ENCODE results near the gene AQP6.

AQP6 gene

DNA sequence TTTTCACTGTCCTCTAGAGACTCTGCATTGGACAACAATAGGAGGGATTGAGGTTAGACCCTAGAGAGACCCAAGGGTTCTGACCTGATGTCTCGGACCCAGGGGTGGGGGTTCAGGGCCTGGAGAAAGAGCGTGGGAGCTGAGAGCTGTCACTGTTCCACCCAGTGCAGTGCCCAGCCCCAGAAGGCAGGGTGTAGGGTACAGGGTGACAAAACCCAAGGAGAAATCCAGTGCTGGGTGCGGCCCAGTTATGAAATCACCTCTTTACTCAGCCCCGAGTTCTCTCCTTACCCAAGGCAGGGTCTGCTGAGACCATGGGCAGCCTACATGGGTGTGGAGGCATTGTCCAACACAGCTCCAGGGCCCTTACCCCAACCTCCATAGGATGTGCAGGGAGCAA lies 19.6 kb upstream of the AQP6 start:
- Histone ChIP-seq H3K36me3 (no peaks in the 10 kb centered on the region), H3K27ac (no peak overlapping the region), H3K27me3 (ENCODE audit: insufficient read depth, low read depth, severe bottlenecking) (no peaks in the 10 kb centered on the region), H3K9me3 (ENCODE audit: severe bottlenecking) (no peaks in the 10 kb centered on the region), H3K4me3 (ENCODE audit: low read depth, low read length) (no peak overlapping the region)
- DNase-seq: no peak
- TF ChIP-seq, protein P1, sequence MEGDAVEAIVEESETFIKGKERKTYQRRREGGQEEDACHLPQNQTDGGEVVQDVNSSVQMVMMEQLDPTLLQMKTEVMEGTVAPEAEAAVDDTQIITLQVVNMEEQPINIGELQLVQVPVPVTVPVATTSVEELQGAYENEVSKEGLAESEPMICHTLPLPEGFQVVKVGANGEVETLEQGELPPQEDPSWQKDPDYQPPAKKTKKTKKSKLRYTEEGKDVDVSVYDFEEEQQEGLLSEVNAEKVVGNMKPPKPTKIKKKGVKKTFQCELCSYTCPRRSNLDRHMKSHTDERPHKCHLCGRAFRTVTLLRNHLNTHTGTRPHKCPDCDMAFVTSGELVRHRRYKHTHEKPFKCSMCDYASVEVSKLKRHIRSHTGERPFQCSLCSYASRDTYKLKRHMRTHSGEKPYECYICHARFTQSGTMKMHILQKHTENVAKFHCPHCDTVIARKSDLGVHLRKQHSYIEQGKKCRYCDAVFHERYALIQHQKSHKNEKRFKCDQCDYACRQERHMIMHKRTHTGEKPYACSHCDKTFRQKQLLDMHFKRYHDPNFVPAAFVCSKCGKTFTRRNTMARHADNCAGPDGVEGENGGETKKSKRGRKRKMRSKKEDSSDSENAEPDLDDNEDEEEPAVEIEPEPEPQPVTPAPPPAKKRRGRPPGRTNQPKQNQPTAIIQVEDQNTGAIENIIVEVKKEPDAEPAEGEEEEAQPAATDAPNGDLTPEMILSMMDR (IDR thresholded peaks at IDR 0.05; ENCODE audit: low read depth, low read length): no peak

DNA sequence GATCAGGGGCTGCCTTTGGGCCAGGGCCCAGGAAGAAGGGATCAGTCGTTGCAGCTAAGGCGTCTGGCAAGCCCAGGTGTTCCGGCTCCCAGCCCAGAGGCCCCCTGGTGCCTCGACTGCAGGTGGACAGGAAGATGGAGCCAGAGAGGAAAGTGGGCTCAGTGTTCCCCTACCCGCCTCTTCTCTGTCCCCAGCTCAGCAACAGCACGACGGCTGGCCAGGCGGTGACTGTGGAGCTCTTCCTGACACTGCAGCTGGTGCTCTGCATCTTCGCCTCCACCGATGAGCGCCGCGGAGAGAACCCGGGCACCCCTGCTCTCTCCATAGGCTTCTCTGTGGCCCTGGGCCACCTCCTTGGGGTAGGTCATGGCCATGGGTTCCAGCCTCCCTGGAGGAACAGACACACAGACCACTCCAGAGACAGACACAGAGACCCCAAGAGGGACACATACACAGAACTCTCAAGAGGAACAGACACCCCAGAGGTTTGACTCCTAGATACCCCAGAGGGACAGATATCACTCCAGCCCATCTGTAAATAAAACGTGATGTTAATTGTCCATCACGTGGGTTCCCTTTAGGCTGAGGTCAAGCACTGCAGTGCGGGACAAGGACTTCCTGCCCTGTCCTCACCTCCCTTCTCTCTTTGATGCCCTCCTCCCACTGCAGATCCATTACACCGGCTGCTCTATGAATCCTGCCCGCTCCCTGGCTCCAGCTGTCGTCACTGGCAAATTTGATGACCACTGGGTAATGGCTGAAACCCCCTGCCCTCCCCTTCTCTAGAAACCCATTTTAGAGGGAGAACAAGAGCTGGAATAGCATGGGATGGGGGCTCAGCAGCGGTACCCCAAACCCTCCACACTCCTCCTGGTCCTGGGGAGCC lies 18.5 kb upstream of the AQP6 start:
- H3K27me3 ChIP-seq (ENCODE audit: insufficient read depth, low read depth, severe bottlenecking): no peaks in the 10 kb centered on the region

DNA sequence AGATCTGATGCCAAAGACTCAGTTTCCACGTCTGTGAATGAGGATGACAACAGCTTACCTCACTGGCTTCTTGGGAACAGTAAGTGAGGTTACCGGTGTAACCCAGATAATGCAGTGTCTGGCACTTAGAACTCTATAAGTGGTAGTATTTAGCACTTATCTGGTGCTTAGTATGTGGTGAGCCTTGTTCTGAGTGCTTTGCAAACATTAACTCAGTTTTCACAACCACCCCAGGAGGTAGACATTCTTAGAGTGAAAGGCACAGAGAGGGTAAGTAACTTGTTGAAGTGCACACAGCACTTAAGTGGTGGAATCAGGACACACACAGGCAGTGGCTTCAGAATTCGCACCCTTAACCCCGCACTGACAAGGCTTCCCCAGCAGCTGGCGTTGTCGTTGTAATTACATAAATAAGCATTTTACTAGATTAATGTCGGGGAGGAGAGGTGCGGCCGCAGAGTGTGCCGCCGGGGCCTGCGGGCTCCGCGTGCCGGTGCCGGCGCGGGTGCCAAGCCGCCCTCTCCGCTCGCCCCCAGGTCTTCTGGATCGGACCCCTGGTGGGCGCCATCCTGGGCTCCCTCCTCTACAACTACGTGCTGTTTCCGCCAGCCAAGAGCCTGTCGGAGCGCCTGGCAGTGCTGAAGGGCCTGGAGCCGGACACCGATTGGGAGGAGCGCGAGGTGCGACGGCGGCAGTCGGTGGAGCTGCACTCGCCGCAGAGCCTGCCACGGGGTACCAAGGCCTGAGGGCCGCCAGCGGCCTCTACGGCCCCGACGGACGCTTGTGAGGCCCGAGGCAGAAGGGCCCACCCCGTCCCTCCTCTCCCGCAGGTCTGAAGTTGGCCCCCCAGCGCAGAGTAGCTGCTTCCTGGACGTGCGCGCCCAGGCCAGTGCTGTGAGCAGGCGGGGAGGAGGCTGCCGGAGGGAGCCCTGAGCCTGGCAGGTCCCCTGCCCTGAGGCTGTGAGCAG lies 17.6 kb upstream of the AQP6 start:
- no peak overlapping the region for H3K4me3 ChIP-seq (ENCODE audit: low read depth, low read length)
- TF ChIP-seq, protein P1 (IDR thresholded peaks at IDR 0.05; ENCODE audit: low read depth, low read length): no peak
- no peaks in the 10 kb centered on the region for H3K9me3 ChIP-seq (ENCODE audit: severe bottlenecking)
- no peak for DNase-seq
- H3K27ac ChIP-seq: no peak overlapping the region
- no peaks in the 10 kb centered on the region for H3K27me3 ChIP-seq (ENCODE audit: insufficient read depth, low read depth, severe bottlenecking)
- no peaks in the 10 kb centered on the region for H3K36me3 ChIP-seq

More for the DNA sequence above, 18.5 kb upstream of the AQP6 start:
- Histone ChIP-seq H3K36me3 (no peaks in the 10 kb centered on the region), H3K4me3 (ENCODE audit: low read depth, low read length) (no peak overlapping the region), H3K9me3 (ENCODE audit: severe bottlenecking) (no peaks in the 10 kb centered on the region), H3K27ac (no peak overlapping the region)
- no peak for DNase-seq
- TF ChIP-seq, protein P1 (IDR thresholded peaks at IDR 0.05; ENCODE audit: low read depth, low read length): no peak

DNA sequence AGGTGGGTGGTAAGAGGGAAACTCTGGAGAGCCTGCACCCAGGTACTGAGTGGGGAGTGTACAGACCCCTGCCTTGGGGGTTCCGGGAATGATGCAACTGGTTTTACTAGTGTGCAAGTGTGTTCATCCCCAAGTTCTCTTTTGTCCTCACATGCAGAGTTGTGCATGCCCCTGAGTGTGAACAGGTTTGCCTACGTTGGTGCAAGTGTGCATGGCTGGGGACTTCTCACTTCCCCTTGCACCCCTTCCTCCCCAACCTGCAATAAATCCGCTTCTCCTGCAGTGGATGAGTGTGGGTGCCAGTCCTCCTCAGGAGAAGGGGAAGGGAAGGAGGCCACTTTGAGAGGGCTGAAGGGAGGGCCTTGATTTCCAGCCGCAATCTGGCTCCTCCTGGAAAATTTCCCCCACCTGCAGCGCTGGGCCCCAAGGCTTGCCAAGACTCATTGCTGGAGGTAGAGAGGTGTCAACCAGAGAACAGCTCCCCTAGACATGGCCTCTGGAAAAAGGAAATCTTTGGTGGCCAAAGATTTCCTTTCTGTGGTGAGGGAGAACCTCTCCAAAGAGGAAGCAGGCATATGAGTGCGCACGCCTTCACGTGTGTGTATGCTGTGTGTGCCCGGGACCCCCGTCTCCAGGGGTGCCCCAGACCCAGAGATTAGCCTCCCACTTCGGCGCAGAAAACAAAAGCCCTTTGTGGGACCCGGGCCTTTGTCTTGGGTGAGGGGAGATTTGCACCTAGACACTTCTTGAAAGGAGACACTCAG lies 16.7 kb upstream of the AQP6 start:
- H3K36me3 ChIP-seq: no peaks in the 10 kb centered on the region
- DNase-seq: no peak
- no peaks in the 10 kb centered on the region for H3K27me3 ChIP-seq (ENCODE audit: insufficient read depth, low read depth, severe bottlenecking)
- TF ChIP-seq, protein P1 (IDR thresholded peaks at IDR 0.05; ENCODE audit: low read depth, low read length): no peak
- H3K4me3 ChIP-seq (ENCODE audit: low read depth, low read length): no peak overlapping the region
- no peaks in the 10 kb centered on the region for H3K9me3 ChIP-seq (ENCODE audit: severe bottlenecking)
- H3K27ac ChIP-seq: no peak overlapping the region

Measured in WERI-Rb-1 (cell line).